DND-41 (cell line): ENCODE data around the gene VPS54.

ENCODE experiments used
- EZH2 ChIP-seq: IDR thresholded peaks from 3 replicates; pipeline ENCODE4 v1.6.1; 2012; ENCODE audit warnings: borderline replicate concordance, low read depth, mild to moderate bottlenecking, moderate library complexity, low read length, inconsistent platforms; ENCODE audit not compliant: severe bottlenecking
- TF ChIP-seq, protein P1 (sequence below): IDR thresholded peaks from 2 replicates; pipeline ENCODE4 v1.5.1; 2012; ENCODE audit warnings: borderline replicate concordance, low read length, moderate library complexity, mild to moderate bottlenecking; ENCODE audit not compliant: poor library complexity, severe bottlenecking; ENCODE audit errors: extremely low read depth

DNA sequence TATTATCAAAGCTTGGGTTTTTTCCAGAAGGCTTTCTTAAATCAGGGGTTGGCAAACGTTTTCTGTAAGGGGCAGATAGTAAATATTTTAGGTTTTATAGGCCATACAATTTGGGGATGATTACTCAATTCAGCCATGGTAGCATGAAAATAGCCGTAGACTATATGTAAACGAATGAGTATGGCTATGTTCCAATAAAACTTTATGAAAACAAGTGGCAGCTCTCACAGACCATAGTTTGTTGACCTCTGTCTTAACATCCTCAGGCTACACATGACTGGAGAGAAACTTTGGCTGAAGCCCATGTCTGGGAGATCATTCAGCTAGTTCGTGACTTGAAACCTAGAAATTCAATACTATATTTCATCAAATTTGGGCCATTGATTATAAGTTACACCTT lies 147.4 kb downstream of the VPS54 start:
- TF ChIP-seq, protein P1, sequence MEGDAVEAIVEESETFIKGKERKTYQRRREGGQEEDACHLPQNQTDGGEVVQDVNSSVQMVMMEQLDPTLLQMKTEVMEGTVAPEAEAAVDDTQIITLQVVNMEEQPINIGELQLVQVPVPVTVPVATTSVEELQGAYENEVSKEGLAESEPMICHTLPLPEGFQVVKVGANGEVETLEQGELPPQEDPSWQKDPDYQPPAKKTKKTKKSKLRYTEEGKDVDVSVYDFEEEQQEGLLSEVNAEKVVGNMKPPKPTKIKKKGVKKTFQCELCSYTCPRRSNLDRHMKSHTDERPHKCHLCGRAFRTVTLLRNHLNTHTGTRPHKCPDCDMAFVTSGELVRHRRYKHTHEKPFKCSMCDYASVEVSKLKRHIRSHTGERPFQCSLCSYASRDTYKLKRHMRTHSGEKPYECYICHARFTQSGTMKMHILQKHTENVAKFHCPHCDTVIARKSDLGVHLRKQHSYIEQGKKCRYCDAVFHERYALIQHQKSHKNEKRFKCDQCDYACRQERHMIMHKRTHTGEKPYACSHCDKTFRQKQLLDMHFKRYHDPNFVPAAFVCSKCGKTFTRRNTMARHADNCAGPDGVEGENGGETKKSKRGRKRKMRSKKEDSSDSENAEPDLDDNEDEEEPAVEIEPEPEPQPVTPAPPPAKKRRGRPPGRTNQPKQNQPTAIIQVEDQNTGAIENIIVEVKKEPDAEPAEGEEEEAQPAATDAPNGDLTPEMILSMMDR = no peak
- no peak for TF ChIP-seq EZH2
